ENCODE results near the gene ABHD6.

GRCh38 chr3:58269356-58269755 lies 31.8 kb downstream of the ABHD6 start:
- TF ChIP-seq CTCF (conservative IDR thresholded peaks at IDR 0.05) (no peak), ZFX (IDR thresholded peaks at IDR 0.05) (no peak)

Data from C4-2B (cell line).